ENCODE measurements around the gene OR2W1.

OR2W1 gene

DNA sequence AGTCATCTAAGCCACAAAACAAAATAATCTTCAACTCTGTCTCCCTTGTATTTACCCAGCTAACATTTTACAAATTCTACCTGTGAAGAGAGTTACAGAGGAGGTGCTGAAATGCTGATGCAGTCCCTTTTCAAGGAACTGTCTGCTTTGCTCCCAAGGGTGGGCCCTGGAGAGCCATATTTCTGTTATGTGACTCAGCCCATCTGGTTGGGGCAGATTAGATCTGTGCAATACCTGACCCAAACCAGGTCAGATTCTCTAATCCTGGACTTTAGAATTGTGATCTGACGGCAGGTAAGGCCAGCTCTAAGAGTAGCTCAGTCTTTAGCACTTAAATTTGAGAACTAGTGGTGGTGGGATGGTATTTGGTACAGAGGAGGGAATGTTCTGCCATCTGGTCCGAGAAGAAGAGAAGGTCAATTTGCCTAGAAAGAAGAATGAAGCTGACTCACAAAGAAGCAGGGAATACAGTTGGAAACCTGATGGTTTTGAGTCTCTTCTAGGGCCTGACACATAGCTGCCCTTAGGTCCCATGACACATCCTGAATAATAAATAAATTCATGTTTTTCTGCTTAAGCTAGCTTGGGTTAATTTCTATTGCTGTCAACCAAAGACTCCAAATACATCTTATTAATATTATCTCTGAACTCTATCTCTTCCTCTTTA is 48.0 kb downstream of the OR2W1 start:
- no peak for DNase-seq

- DNase-seq, result no peak
Observed at GRCh38 chr6:28995093-28995650, 49.8 kb downstream of the OR2W1 start.

Data from islet precursor cell (in vitro differentiated cells).